Measurements from ENCODE around the gene SHROOM3.

GRCh38 chr4:76546327-76546726, 111.3 kb downstream of the SHROOM3 start:
- TF ChIP-seq POLR2A (IDR thresholded peaks at IDR 0.05) (no peak), CTCF (IDR thresholded peaks at IDR 0.05) (no peak)
